Occipital lobe (tissue), 2 donors: ENCODE results near the gene MLXIPL. TPM values are rescaled to one million over a fixed set of nuclear protein-coding genes. Genes with fewer than 3 reads are reported as not detected.
"Not testable (repeated sequence)": the region's sequence is repeated elsewhere in the genome, so short reads cannot be mapped to it uniquely, and the experiment has no call there.

ENCODE experiments used
- DNase-seq: peaks from one replicate; lab custom pipeline; 2025; lab: John Stamatoyannopoulos, UW
- total RNA-seq: library from RNA; depleted of rRNA; stranded (reverse); fragments of >200 nt; gene quantifications from one replicate; pipeline ENCODE4 v1.2.3, GENCODE V29; 2014

MLXIPL gene
- total RNA-seq, 1 donor from 2014 or later: not detected

GRCh38 chr7:73550093-73550492 lies 74.2 kb downstream of the MLXIPL start:
- DNase-seq: not testable (repeated sequence)

DNA sequence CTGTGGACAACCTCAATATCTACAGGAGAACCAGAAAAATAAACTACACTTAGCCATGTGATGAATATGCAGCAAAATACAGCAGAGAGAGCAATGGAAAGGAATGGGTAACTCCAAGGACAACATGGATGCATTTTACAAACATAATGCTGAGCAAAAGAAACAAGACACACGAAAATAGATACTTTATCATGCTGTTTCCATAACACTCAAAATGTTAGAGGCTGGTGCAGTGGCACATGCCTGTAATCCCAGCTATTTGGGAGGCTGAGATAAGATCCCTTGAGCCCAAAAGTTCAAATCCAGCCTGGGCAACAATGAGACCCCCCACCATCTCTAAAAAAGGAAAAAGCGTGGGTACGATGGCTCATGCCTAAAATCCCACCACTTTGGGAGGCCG lies 75.1 kb downstream of the MLXIPL start:
- no peak for DNase-seq

DNA sequence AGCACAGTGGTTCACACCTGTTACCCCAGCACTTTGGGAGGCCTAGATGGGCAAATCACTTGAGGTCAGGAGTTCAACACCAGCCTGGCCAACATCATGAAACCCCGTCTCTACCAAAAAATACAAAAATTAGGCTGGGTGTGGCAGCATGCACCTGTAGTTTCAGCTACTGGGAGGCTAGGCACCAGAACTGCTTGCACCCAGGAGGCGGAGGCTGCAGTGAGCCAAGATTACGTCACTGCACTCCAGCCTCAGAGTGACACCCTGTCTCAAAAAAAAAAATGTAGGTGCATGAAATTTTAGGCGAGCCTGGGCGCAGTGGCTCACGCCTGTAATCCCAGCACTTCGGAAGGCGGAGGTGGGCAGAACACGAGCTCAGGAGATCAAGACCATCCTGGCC lies 76.5 kb downstream of the MLXIPL start:
- DNase-seq: no peak

DNA sequence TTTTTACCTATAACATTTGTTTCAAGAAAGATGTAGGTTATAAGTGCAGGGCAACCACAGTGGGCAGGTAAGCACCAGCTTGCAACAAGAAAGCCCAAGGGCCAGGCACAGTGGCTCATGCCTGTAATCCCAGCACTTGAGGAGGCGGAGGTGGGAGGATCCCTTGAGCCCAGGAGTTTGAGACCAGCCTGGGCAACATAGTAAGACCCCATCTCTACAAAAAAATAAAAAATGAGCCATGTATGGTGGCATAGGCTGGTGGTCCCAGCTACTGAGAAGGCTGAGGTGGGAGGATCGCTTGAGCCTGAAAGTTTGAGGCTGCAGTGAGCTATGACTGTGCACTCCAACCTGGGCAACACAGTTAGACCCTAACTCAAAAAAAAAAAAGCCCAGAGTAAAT lies 79.6 kb downstream of the MLXIPL start:
- no peak for DNase-seq

Other genes with a start within 250 kb of the MLXIPL start
- 2.3 TPM for gene FZD9, start 190.7 kb downstream of the MLXIPL start, total RNA-seq
- 53.0 TPM for gene BAZ1B, start 102.2 kb downstream of the MLXIPL start, total RNA-seq
- 9.4 TPM for gene BCL7B, start 66.8 kb downstream of the MLXIPL start, total RNA-seq
- gene TBL2, start 45.9 kb downstream of the MLXIPL start, total RNA-seq: 22.5 TPM
- 21.5 TPM for gene VPS37D, start 43.3 kb upstream of the MLXIPL start, total RNA-seq
- gene DNAJC30, start 58.9 kb upstream of the MLXIPL start, total RNA-seq: 3.1 TPM
- 23.7 TPM for gene BUD23, start 59.1 kb upstream of the MLXIPL start, total RNA-seq
- 49.8 TPM for gene STX1A, start 95.1 kb upstream of the MLXIPL start, total RNA-seq
- gene ABHD11, start 114.3 kb upstream of the MLXIPL start, total RNA-seq: 4.2 TPM
- not detected for gene CLDN3, start 145.7 kb upstream of the MLXIPL start, total RNA-seq
- gene CLDN4, start 206.5 kb upstream of the MLXIPL start, total RNA-seq: 0.31 TPM
- gene METTL27, start 218.0 kb upstream of the MLXIPL start, total RNA-seq: 0.78 TPM
- gene TMEM270, start 236.6 kb upstream of the MLXIPL start, total RNA-seq: not detected